ENCODE measurements around the gene ARFGAP1. TPM values are rescaled to one million over a fixed set of nuclear protein-coding genes. Genes with fewer than 3 reads are reported as not detected.

Gene ARFGAP1
- total RNA-seq, 4 donors from 2014 or later: 34.4 to 306 (median 99.3) TPM

DNA sequence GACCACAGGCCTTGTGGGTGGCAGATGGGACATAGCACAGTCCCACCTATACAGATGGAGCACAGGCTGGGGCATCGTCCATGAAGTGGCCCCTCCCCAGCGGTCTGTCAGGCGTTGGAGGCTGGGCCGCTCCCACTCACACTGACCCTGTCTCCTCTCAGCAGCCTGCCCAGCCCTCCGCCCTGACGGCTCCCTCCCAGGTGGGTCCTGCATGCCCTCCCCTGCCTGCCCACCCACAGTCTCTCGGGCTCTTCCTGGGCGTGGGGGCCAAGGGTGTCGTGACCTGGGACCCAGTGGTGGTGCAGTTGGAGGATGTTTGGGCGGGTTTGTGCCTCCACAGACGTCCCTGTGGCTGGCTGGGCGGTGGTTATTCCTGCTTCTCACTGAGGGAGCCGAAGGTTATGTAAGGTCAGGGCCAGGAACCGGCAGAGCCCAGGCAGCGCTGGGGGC, 42.7 kb downstream of the ARFGAP1 start:
- DNase-seq: no peak
- intact Hi-C loops (cut with DNase I; ENCODE audit: low total_unique reads): no loop called here
- Histone ChIP-seq H3K4me3 (no peak overlapping the region), H3K9me3 (no peaks in the 10 kb centered on the region), H3K4me1 (no peaks in the 10 kb centered on the region), H3K27me3 (no peaks in the 10 kb centered on the region), H3K36me3 (no peaks in the 10 kb centered on the region), H3K27ac (no peak overlapping the region)
- TF ChIP-seq, protein P1, sequence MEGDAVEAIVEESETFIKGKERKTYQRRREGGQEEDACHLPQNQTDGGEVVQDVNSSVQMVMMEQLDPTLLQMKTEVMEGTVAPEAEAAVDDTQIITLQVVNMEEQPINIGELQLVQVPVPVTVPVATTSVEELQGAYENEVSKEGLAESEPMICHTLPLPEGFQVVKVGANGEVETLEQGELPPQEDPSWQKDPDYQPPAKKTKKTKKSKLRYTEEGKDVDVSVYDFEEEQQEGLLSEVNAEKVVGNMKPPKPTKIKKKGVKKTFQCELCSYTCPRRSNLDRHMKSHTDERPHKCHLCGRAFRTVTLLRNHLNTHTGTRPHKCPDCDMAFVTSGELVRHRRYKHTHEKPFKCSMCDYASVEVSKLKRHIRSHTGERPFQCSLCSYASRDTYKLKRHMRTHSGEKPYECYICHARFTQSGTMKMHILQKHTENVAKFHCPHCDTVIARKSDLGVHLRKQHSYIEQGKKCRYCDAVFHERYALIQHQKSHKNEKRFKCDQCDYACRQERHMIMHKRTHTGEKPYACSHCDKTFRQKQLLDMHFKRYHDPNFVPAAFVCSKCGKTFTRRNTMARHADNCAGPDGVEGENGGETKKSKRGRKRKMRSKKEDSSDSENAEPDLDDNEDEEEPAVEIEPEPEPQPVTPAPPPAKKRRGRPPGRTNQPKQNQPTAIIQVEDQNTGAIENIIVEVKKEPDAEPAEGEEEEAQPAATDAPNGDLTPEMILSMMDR (IDR thresholded peaks at IDR 0.05): no peak
- no peak for TF ChIP-seq POLR2A (IDR thresholded peaks at IDR 0.05)

DNA sequence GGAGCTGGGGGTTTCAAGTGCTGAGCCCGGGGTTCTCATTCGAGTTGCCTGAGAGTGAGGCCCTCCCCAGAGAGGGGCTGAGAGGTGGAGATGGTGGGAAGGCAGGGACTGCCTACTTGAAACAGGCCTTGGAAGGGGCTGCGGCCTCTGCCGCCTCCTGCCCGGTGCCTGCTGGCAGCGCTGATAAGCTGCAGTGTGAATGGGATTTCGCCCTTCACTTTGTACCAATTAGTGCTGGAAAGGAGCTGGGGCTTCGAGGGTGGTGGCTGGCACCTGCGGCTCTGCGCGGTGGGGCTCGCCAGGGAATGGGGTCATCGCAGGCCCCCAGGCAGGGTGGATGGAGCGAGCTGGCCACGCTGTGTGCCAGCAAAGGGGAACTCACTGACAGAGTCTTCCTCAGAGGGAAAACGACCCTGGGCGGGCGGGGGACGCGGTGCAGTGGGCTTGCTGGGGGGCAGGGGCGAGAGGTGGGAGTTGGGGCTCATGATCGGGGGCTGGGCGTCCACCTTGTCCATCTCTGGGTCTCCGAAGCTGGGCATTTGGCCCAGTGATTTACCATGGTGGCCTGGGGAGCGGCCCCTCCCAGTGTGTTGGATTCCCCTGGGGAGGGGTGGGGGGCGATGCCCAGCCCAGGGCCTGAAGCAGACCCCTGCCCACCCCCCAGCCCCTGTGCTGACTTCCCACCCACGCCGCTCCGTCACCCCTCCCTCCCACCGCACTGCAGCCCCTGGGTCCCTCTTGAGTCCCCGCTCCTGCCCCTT, 43.3 kb downstream of the ARFGAP1 start:
- no peaks in the 10 kb centered on the region for H3K27me3 ChIP-seq
- H3K27ac ChIP-seq: no peak overlapping the region
- TF ChIP-seq, protein P1 (IDR thresholded peaks at IDR 0.05): no peak
- TF ChIP-seq POLR2A (IDR thresholded peaks at IDR 0.05): no peak
- intact Hi-C loops (cut with DNase I; ENCODE audit: low total_unique reads): no loop called here
- no peak for DNase-seq
- H3K4me3 ChIP-seq: no peak overlapping the region
- H3K36me3 ChIP-seq: no peaks in the 10 kb centered on the region
- H3K9me3 ChIP-seq: no peaks in the 10 kb centered on the region
- no peaks in the 10 kb centered on the region for H3K4me1 ChIP-seq

DNA sequence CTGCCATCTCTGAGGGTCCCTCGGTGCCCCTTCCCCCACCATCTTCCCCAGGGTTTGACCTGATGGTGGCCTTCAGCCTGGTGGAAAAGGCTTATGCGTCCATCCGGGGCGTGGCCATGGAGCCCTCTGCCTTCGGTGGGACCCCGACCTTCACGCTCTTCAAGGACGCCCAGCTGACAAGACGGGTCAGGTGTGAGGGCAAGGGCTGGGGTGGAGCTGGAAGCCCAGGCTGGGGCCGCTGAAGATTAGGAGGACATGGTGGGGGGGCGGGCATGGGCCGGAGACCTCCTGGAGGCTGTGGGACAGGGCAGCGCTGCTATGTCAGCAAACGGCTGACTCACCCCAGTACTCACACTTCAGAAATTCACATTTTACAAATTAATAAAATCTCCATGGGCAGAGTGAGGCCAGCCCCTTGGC, 43.9 kb downstream of the ARFGAP1 start:
- Histone ChIP-seq H3K27me3 (no peaks in the 10 kb centered on the region), H3K9me3 (no peaks in the 10 kb centered on the region), H3K36me3 (no peaks in the 10 kb centered on the region), H3K27ac (no peak overlapping the region), H3K4me3 (no peak overlapping the region), H3K4me1 (no peaks in the 10 kb centered on the region)
- intact Hi-C loops (cut with DNase I; ENCODE audit: low total_unique reads): no loop called here
- TF ChIP-seq POLR2A (IDR thresholded peaks at IDR 0.05): no peak
- TF ChIP-seq, protein P1 (IDR thresholded peaks at IDR 0.05): no peak
- DNase-seq: no peak

- no peaks in the 10 kb centered on the region for H3K27me3 ChIP-seq
- TF ChIP-seq, protein P1 (IDR thresholded peaks at IDR 0.05): no peak
Observed at GRCh38 chr20:63317061-63317460, 44.4 kb downstream of the ARFGAP1 start.

GRCh38 chr20:63317601-63318291, 45.1 kb downstream of the ARFGAP1 start:
- Histone ChIP-seq H3K4me1 (no peaks in the 10 kb centered on the region), H3K27me3 (no peaks in the 10 kb centered on the region), H3K9me3 (no peaks in the 10 kb centered on the region), H3K27ac (no peak overlapping the region), H3K4me3 (no peak overlapping the region), H3K36me3 (no peaks in the 10 kb centered on the region)
- no peak for TF ChIP-seq POLR2A (IDR thresholded peaks at IDR 0.05)
- TF ChIP-seq, protein P1 (IDR thresholded peaks at IDR 0.05): no peak
- no peak for DNase-seq
- intact Hi-C loops (cut with DNase I; ENCODE audit: low total_unique reads): no loop called here

More at GRCh38 chr20:63317061-63317460, 44.4 kb downstream of the ARFGAP1 start:
- H3K36me3 ChIP-seq: no peaks in the 10 kb centered on the region
- intact Hi-C loops (cut with DNase I; ENCODE audit: low total_unique reads): no loop called here
- H3K9me3 ChIP-seq: no peaks in the 10 kb centered on the region
- DNase-seq: no peak
- H3K27ac ChIP-seq: no peak overlapping the region
- no peaks in the 10 kb centered on the region for H3K4me1 ChIP-seq
- H3K4me3 ChIP-seq: no peak overlapping the region

All from uterus (tissue), 4 donors.